Measurements from ENCODE around the gene PHF5A.
A peak's percentile ranks its signal among the peaks of the same experiment; 100 is the strongest.

The PHF5A gene, protein sequence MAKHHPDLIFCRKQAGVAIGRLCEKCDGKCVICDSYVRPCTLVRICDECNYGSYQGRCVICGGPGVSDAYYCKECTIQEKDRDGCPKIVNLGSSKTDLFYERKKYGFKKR

DNA sequence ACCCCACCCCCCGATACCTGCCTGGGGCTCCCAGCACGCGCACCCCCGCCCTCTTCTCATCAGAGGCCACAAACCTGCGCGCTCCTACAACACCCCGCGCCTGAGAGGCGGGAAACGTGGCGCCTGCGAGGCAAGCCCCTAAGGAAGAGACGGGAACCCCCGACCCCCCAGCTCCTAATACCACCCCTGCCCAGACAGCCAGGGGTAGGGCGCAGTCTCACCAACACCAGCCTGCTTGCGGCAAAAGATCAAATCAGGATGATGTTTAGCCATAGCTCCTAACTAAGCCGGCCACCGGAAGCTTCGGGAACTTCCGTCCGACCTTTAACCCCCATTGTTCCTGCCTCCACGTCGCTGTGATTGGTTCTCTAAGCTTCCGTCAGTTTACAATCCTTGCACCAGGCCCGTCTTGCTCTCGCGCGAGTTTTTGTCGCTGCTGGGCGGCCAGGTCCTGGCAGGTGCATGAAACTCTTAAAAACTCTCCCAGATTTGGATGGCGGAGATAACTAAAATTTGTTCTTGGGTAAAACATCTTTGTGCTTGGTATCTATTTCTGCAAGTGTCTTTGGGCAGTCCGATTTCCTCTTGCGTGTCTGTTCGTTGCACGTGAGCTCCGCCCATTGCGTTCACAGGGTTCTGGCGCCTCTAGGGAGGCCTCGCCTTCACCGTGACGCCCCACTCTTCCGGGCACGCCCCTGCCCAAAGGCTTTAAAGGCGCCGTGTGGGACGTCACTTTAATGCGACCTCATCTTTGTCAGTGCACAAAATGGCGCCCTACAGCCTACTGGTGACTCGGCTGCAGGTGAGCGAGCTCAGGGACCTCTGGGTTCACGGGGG is at the start of gene PHF5A, which contains the start of gene ACO2:
TSS of gene PHF5A (minus strand) at position 312 of the 837 bp plus-strand sequence. CDS start at position 273, 39 bp downstream.
TSS of gene ACO2 (plus strand) at position 737 of the 837 bp plus-strand sequence. CDS start at position 767, 30 bp downstream.
- DNase-seq, result peak; percentile 98

DNA sequence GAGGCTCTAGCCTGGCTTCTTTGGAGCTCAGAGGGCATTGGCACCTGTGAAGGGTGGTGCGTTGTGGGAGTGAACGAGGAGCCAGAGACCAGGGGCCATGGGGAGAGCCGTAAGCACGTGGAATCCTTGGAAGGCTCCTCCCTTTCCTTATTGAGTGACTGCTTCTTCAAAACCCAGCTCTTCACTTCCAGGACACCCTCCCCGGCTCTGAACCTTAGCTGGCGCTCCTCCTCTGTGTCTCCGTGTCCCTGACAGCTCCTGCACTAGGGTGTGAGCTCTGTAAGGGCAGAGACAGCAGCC is 49.5 kb upstream of the PHF5A start:
- no peak for DNase-seq

DNA sequence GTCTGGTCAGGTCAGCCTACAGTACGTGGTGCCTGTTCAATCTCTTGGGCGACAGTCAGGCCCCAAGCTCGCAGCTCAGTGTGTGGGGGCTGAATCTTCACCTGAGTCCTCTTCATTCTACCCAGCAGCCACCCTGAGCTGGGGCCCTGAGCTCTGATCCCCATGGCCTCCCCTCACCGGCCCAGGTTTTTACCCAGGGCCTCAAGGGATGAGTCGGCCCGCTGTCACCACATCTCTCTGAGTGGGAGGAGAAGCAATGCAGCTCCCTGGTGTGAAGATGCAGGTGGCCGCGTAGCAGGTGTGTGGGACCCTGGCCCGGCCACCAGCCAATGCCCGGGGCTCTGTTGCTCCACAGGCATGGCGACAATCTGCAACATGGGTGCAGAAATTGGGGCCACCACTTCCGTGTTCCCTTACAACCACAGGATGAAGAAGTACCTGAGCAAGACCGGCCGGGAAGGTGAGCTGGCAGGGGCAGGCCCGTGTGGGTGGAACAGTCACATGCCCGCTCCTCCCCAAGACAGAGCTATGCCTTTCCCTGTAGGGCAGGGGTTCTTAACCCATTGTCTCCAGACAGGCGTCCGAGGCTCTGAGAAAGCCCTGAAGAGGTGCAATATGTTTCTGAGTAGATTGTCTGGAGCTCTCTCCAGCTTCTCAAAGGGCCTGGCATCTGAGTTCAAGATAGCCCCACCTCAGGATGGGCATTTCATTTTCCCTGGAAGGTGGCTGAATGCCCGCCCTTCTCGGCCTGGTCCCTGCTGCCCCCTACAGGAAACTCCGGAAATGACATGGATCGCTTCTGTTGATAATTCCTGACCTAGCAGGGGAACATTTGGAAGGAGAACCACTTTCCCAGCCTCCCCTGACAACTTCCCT is 48.9 kb upstream of the PHF5A start:
- peak; percentile 16 for DNase-seq

DNA sequence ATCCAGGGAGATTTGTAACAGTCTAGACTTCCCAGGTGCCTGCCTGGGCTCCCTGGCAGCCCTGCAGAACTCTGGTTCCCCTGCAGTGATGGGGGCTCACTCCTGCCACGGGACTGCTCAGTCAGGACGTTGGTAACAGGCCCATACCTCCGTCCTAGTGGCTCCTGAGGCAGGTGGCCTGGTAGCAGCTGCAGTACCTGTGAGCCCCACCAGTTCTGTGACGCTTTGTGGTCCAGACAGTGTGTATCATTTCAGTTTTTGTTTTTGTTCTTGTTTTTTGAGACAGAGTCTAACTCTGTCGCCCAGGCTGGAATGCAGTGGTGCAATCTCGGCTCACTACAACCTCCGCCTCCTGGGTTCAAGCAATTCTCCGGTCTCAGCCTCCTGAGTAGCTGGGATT is 48.0 kb upstream of the PHF5A start:
- DNase-seq, result no peak

DNA sequence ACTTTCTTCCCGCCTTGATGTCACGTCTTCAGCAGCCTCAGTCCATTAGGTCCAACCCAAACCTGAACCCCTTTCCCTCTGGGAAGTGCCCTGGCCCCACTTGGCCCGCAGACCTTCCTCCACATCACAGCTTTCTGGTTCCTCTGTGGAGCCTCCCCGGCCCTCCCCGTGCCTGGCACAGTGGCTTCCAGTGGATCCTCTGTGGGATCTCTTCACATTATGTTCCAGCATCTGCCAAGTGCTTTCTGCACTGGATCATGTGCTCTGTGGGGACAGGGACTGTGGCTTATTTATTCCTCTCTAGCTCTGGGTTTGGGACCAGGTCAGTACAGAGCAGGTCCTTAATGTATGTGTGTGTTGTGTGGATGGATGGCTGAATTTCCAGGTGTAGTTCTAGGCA is 44.9 kb upstream of the PHF5A start:
- DNase-seq, result no peak

DNA sequence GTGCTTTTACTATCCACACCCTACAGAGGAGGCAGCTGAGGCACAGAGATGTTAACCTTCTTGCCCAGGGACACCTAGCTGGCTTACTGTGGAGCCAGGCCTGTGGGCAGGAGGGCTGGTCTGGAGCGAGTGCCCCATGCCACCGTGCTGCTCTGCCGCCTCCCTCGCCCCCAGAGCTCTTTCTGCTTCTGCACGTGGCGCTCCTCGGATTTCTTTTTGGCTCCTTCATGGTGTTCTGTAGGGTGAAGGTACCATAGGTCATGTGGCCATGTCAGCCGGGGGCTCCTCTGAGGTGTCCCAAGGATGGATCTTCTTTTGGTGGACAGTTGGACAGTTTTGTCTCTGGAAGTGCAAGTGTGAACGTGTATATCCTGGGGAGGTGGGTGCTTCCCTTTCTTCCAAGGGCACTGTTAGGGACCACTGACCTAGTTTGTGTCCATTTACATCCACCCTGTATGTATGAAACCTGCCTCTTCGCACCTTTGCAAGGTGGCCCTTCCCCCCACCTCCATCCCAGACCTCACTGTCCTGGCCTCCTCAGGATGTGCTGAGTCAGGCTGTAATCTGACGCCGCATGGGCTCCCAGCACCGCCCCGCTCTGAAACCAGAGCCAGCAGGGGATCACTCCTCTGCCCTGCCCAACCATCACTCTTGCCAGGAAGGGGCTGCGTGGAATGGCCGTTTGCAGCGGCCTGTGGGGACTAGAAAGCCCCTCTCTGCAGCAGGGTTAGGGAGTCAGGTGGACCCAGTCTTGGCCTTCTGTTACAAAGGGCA is 44.1 kb upstream of the PHF5A start:
- DNase-seq, result no peak

DNA sequence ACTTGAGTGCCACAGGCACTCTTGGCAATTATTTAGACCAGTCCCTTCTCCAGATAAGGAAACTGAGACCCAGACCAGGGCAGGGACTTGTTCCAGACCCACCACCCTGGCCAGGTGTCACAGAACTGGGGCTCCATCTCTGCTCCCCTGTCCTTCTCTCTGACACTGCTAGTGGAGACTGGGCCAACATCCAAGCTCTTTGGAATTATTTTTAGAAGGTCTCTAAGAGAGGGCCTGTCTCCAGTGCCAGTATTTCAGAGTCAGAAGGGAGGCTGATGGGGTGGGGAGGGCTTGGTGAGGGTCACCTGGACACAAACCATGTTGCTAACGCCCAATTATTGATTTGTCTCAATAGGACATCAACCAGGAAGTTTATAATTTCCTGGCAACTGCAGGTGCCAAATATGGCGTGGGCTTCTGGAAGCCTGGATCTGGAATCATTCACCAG is 43.1 kb upstream of the PHF5A start:
- no peak for DNase-seq

DNA sequence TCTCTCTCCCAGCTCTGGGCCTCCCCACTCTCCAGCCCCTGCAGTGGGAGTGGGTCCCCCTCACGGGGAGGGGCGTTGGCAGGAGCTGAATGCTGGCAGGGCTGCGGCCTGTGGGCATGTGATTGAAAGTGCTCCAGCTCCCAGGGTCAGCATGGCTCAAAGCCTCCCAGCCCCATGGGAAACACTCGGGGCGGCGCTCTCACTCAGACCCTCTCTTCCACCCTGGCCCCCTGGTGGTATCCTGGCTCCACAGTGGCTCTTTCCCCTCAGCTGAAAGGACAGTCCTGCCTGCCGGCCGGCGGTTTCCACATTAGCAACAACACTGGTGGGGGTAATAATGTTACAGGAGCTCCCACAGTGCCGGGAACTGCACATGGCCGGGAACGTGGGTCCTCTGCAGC is 40.3 kb upstream of the PHF5A start:
- no peak for DNase-seq

DNA sequence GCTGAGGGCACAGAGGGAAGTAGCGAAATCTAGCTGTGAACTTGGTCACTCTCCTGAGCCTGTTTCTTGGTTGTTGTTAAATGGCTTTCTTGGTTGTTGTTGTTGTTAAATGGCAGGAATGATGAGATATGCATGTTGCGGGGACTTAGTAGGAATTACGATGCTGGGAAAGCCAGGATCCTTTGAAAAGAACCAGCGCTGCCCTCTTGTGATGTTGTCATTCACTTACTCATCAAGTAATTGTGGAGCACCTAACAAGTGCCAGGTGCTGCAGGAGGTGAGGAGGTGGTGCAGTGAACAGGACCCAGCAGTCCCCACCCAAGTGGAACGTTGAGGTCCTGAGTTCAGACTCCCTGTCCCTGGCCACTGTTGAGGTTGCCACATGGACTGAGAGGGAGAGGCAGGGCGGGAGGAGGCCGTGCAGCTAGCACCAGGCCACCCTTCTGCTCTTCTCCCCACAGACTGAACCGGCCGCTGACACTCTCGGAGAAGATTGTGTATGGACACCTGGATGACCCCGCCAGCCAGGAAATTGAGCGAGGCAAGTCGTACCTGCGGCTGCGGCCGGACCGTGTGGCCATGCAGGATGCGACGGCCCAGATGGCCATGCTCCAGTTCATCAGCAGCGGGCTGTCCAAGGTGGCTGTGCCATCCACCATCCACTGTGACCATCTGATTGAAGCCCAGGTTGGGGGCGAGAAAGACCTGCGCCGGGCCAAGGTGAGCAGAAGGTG is 39.0 kb upstream of the PHF5A start:
- no peak for DNase-seq

DNA sequence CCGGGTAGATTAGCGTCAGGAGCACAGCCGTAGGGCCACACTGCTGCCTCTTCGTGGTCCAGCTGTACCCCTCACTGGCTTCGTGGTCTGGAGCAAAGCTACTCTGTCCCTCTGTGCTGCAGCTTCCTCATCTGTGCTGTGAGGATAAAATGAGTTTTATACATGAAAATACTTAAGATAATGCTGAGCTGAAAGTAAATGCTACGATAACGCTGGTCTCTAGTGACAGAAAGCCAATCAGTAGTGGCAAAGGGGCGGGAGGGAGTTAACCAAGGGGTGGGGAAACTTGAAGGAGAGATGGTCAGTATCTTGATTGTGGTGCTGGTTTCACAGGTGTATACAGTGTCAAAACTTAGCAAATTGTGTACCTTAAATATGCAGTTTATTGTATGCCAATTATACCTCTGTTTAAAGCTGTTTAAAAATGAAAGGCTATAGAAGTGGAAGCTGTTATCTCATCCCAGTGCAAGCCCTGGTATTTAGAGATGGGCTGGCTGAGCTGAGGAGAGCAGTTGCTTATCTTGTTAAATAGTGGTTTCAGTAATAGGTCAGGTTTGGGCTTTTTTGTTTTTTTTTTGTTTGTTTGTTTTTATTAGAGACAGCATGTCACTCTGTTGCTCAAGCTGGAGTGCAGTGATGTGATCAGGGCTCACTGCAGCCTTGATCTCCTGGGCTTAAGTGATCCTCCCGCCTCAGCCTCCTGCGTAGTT is 37.2 kb upstream of the PHF5A start:
- DNase-seq, result no peak

DNA sequence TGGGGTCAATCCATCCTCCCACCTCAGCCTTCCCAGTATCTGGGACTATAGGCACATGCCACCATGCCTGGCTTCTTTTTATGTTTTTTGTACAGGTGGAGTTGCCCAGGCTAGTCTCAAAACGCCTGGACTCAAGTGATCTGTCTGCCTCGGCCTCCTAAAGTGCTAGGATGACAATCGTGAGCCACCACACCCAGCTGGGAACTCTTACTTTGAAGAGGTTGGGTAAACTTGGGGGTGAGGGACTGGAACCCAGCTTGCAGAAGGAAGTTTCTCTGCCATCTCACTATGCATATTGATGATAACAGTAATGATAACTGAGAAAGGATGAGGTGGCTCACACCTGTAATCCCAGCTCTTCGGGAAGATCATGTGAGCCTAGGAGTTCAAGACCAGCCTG is 36.3 kb upstream of the PHF5A start:
- no peak for DNase-seq

DNA sequence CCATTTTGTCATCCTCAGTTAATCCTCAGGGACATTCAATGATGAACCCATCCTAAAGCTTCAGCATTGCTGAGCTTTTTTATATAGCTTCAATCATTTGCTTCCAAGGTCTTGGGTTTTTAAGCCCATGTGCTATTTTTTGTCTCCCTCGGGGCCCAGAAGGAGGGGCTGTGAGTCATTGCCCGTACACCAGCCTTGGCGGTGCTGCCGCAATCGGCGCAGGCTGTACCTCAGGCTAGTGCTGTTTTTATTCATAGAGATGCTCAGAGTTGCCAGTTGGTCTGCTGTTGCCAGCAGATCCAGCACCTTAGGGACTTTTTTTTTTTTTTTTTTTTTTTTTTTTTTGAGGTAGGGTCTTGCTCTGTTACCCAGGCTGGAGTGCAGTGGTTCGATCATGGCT is 35.9 kb upstream of the PHF5A start:
- no peak for DNase-seq

DNA sequence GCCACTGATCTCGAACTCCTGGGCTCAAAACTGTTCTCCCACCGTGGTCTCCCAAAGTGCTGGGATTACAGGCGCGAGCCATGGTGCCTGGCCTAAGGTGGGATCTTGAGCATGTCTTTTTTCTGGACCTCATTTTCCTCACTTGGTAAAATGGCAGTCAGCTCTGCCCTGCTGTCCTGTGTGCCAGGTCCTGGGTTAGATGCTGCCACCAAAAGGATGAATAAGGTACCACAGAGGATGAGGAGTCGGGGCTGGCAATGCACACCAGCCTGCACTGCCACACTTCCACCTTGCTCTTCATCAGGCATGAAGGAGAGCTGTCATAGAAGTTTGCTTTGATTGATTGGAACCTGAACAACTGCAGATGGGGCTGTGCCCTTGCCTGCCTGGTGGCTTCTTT is 32.7 kb upstream of the PHF5A start:
- DNase-seq, result no peak

DNA sequence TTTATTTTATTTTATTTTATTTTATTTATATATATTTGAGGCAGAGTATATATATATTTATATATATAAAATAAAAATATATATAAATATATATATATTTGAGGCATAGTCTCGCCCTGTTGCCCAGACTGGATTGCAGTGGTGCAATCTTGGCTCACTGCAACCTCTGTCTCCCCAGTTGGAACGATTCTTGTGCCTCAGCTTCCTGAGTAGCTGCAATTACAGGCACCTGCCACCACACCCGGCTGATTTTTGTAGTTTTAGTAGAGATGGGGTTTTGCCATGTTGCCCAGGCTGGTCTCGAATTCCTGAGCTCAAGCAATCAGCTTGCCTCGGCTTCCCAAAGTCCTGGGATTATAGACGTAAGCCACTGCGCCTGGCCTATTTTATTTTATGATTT is 31.8 kb upstream of the PHF5A start:
- DNase-seq, result no peak

DNA sequence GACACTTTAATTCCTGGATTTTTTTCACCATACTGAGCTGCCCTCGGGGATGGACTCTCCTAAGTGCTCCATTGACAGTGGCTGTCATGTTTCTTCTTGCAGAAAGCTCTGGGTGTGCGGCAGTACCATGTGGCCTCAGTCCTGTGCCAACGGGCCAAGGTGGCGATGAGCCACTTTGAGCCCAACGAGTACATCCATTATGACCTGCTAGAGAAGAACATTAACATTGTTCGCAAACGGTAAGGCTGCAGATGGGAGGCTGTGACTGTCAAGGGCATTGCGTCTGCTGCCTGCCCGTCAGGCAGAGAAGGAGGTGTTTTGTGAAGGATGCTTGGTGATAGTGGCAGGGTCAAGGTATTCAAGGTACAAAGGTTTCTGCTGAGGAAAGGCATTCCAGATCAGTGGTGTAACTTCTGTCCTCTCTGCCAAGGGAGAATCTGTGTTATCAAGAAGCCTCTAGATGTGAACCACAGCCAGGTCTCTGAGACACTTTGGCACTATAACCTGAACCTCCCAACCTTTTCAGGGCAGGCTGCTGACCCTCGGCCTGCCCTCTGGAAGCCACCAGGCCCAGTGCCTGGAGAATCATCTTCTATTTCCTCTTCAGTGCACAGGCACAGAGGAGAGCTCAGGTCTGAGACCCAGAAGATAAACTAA is 31.3 kb upstream of the PHF5A start:
- no peak for DNase-seq

DNA sequence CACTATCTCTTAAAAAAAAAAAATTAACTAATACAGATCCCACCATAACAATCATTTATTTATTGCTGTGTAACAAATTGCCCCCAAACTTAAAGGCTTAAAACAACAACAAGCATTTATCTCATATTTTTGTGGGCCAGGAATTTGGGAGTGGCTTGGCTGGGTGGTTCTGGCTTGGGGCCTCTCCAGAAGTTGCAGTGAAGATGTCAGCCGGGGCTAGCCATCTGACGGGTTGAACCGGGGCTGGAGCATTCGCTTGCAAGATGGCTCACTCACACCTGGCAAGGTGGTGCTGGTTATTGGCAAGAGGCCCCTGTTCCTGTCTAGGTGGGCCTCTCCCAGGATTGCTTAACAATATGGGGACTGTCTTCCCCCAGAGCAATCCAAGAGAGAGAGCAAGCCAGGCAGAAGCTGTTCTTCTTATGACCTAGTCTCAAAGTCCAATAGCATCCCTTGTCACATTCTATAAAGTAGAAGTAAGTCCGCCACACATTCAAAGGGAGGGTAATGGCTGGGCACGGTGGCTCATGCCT is 29.9 kb upstream of the PHF5A start:
- DNase-seq, result no peak

DNA sequence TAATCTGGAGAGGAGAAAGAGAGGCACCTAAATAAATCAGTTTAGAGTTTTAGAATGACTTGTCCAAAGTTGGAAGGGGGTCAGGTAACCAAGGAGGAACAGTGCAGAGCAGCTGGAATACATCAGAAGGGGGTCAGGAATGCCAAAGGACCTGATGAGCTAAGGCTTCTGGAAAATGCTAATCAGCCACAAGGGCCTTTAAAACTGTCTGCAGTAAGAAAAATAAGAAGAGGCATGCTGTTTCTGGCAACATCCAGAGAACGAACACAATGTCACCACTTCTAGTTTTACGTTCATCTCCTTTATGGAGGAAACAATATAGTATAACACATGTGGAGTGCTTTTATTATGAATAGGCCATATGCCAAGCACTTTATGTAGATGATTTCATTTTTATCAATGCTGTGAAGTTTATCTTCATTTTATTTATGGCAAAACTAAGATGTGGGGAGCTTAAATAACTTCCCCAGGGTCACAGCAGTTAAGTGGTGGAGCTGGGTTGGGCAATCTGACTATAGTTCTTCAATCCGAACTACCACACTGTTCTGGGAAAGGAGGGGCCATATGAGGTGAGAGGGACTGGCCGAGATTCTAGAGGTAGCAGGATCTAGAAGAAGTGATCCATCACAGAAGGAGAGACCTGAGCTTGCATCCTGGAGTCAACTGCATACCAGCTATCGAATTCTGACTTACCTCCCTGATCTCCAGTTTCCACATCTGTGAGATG is 23.0 kb upstream of the PHF5A start:
- DNase-seq, result no peak

DNA sequence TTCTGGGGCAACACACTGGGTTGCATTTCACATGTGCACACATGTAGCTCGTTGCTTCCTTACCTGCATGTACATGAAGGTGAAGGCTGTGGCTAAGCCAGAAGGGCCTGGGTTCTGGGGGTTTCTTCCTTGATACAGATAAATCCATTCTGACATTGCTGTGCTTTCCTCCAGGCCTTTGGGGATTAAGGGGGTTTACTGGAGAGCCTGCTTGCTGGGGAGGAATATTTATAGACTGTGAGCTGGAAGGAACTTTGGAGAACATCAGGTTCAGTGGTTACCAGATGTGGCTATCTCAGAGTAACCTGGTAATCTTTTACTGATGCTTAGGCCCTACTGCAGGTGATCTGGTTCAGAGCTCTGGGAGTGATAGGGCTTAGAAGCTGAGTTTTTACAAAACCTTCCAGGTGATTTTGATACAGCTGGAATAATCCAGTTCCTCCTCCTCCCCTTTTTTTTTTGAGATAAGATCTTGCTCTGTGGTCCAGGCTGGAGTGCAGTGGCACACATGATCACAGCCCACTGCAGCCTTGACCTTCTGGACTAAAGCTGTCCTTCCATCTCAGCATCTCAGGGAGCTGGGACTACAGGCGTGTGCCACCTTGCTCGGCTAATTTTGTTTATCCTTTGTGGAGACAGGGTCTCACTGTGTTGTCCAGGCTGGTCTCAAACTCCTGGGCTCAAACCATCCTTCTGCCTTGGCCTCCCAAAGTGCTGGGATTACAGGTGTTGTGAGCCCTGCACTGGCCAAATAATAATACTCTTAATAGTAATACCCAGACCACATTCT is 20.3 kb upstream of the PHF5A start:
- no peak for DNase-seq

DNA sequence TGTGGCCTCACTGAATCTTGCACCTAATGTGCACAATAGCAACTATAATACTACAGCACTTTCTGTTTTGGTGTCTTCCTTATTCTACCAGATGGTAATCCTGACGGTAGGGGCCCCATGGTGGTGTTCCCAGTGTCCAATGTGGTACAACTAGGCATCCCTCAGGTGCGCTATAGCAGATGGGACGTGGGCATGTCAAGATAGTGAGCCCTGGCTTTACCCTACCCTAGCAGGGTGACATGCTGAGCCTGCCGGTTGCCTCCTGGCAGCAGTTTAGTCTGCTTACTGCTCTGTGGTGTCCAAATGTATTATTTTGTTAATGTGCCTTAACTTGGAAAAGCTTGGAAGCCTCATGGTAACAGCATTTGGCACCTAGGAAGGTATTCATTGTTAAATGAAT is 19.6 kb upstream of the PHF5A start:
- DNase-seq, result no peak
